RWPE2 (cell line): ENCODE data around the gene GANAB.

Experiments used
- ATAC-seq: fragments of 200-7000 bp; cut with Tn5 transposase; 3 replicates; pipeline ENCODE4 v1.9.1; 2021; ENCODE audit warnings: low read depth
- DNase-seq: peaks from one replicate; pipeline ENCODE4 v3.0.0-alpha.2; 2020; ENCODE audit warnings: low spot score
- H3K27ac ChIP-seq: fragments of 450-650 bp; 2 replicates; pipeline ENCODE4 v1.5.1; 2017; ENCODE audit warnings: mild to moderate bottlenecking; ENCODE audit not compliant: poor library complexity, severe bottlenecking
- H3K27me3 ChIP-seq: fragments of 250-450 bp; sonication (Bioruptor Pico); 2 replicates; pipeline ENCODE4 v1.5.1; 2021; ENCODE audit warnings: mild to moderate bottlenecking, moderate library complexity; ENCODE audit not compliant: insufficient read depth, poor library complexity, severe bottlenecking
- H3K36me3 ChIP-seq: fragments of 250-450 bp; sonication (Bioruptor Pico); 2 replicates; pipeline ENCODE4 v1.5.1; 2020; ENCODE audit warnings: low read depth, mild to moderate bottlenecking, moderate library complexity
- H3K4me1 ChIP-seq: fragments of 250-450 bp; sonication (Bioruptor Pico); 2 replicates; pipeline ENCODE4 v1.5.1; 2021; ENCODE audit warnings: mild to moderate bottlenecking, moderate library complexity; ENCODE audit not compliant: insufficient read depth, poor library complexity, severe bottlenecking
- H3K4me3 ChIP-seq: fragments of 250-450 bp; sonication (Bioruptor Pico); 2 replicates; pipeline ENCODE4 v1.5.1; 2021; ENCODE audit warnings: mild to moderate bottlenecking, moderate library complexity; ENCODE audit not compliant: severe bottlenecking
- H3K9me3 ChIP-seq: fragments of 250-450 bp; sonication (Bioruptor Pico); 2 replicates; pipeline ENCODE4 v1.5.1; 2021; ENCODE audit warnings: mild to moderate bottlenecking, moderate library complexity; ENCODE audit not compliant: severe bottlenecking
- CTCF ChIP-seq: fragments of 450-650 bp; IDR thresholded peaks from one replicate; pipeline ENCODE4 v1.5.1; 2017; ENCODE audit warnings: mild to moderate bottlenecking, moderate library complexity; ENCODE audit not compliant: poor library complexity, severe bottlenecking

The GANAB gene

DNA sequence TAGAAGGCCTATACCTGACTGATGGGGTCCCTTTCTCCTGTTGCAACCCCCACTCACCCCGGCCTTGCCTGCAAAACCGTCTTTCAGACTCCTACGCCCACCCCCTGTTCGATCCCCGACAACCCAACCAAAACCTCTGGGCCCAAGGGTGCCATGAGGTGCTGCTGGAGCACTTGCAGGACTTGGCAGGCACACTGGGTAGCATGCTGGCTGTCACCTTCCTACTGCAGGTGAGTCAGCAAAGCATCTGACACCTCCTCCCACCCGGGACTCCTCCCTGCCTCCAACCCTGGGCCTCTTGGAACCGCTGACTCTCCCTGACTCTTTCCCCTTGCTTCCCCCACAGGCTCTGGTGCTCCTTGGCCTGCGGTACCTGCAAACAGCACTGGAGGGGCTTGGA lies 32.1 kb downstream of the GANAB start:
- Histone ChIP-seq H3K4me3 (no peak overlapping the region), H3K27ac (peak overlapping the region; percentile 95), H3K27me3 (no peaks in the 10 kb centered on the region), H3K9me3 (no peaks in the 10 kb centered on the region), H3K36me3 (peaks cover 15% of the 10 kb centered on the region), H3K4me1 (peaks cover 4% of the 10 kb centered on the region)
- TF ChIP-seq CTCF, result no peak
- no peak for DNase-seq
- ATAC-seq, result 0 out of 3 replicates have a peak, but pooled peaks have one; percentile 16

- no peak overlapping the region for H3K4me3 ChIP-seq
- no peaks in the 10 kb centered on the region for H3K27me3 ChIP-seq
- ATAC-seq, result no peak; the same call in 2 of the 3 replicates
- H3K4me1 ChIP-seq, result peaks cover 4% of the 10 kb centered on the region
- H3K36me3 ChIP-seq, result peaks cover 18% of the 10 kb centered on the region
- no peak for TF ChIP-seq CTCF
- DNase-seq, result no peak
- peak overlapping the region; percentile 95 for H3K27ac ChIP-seq
- H3K9me3 ChIP-seq, result no peaks in the 10 kb centered on the region
These were observed 33.1 kb downstream of the GANAB start for GRCh38 chr11:62613291-62613778.

DNA sequence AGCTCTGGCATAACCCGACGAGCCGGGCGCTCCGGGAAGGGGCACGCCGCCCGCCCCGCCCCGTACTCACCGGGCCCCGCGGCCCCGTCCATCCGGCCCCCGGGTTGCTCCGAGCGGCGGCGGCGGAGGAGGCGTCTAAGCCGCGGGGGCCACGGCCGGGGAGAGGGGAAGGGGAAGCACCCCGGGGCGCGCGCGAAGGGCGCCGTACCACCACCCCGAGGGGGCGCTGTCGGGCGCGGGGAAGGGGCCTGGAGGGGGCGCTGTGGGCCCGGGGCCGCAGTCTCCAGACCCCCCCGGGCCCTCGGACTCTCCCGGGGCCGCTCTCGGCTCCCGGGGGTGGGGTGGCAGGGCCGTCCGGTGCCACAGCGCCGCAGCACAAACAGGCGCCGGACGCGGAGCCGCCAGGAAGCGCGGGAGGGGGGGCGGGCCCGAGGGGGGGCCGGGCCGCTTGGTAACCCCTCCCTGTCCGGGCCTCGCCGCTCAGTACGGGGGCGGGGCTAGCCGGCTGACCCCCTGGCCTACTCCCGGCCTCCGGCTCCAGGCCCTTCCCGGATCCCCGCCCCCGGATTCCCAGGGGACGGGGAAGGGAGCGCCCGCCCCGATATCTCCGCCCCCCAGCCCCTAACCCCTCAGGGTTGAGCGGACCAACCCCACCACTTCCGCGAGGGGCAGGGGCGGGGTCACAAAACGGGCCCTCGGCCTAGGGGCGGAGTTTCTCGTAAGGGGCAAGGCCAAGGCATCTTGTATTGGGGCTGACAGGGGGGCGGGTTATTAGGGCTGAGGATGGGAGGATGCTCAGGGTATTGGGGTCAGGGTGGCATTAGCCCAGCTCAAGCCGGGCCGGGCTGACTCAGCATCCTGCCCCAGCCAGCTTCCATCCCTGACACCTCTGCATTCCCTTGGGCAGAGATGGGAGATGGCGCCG lies 33.8 kb downstream of the GANAB start, which contains the start of the genes EML3 and ROM1:
TSS of gene EML3 (minus strand) at position 410 of the 925 bp plus-strand sequence. CDS start at position 92, 318 bp downstream.
TSS of gene ROM1 (plus strand) at position 892 of the 925 bp plus-strand sequence. CDS start at position 917, 25 bp downstream.
- peak; percentile 73 for ATAC-seq
- peaks cover 4% of the 10 kb centered on the region for H3K4me1 ChIP-seq
- peak; percentile 91 for TF ChIP-seq CTCF
- peaks cover 23% of the 10 kb centered on the region for H3K36me3 ChIP-seq
- H3K9me3 ChIP-seq, result no peaks in the 10 kb centered on the region
- no peaks in the 10 kb centered on the region for H3K27me3 ChIP-seq
- peak within 1 kb of the TSS; percentile 66 for H3K4me3 ChIP-seq
- H3K27ac ChIP-seq, result peak within 1 kb of the TSS; percentile 95
- DNase-seq, result peak; percentile 89

- peak; percentile 7 for ATAC-seq
- Histone ChIP-seq H3K4me3 (peak overlapping the region; percentile 66), H3K27ac (peak overlapping the region; percentile 95), H3K27me3 (no peaks in the 10 kb centered on the region), H3K4me1 (peaks cover 4% of the 10 kb centered on the region), H3K9me3 (no peaks in the 10 kb centered on the region), H3K36me3 (peaks cover 24% of the 10 kb centered on the region)
- DNase-seq, result no peak
- no peak for TF ChIP-seq CTCF
These were observed 34.6 kb downstream of the GANAB start for GRCh38 chr11:62611705-62612365.
